GM12878 (cell line): ENCODE results near the gene HYI. TPM values are rescaled to one million over a fixed set of nuclear protein-coding genes. Genes with fewer than 3 reads are reported as not detected.

Experiments
- ATAC-seq: fragments of 200-7000 bp; cut with Tn5 transposase; 3 replicates; pipeline ENCODE4 v1.9.1; 2020; ENCODE audit warnings: mild to moderate bottlenecking, moderate library complexity
- BruUV-seq: library from RNA; stranded (reverse); fragments of 400-500 nt; replicated peaks from 2 replicates; lab custom pipeline; 2021; lab: Mats Ljungman, UMichigan
- CTCF ChIA-PET: fragments of 300-600 bp; sonication (Branson Sonifier 250); formaldehyde crosslinking; extraction: SDS; loops from one replicate; lab custom pipeline; 2021; ENCODE audit warnings: inconsistent platforms; lab: Yijun Ruan, JAX
- POLR2A ChIA-PET: fragments of 350-600 bp; formaldehyde crosslinking; extraction: SDS; loops from one replicate; lab custom pipeline; 2021; ENCODE audit warnings: inconsistent platforms; lab: Charles Lee
- RAD21 ChIA-PET: fragments of 300-600 bp; sonication (Branson Sonifier 250); formaldehyde crosslinking; loops from one replicate; lab custom pipeline; 2023; ENCODE audit warnings: antibody characterized with exemption; ENCODE audit not compliant: unreplicated experiment; lab: Charles Lee
- SMC1A ChIA-PET: fragments of 300-600 bp; sonication (Branson Sonifier 250); formaldehyde crosslinking; loops from one replicate; lab custom pipeline; 2023; ENCODE audit not compliant: unreplicated experiment, uncharacterized antibody; lab: Charles Lee
- DNase-seq: peaks from one replicate; pipeline ENCODE4 v3.0.0-alpha.2; 2011; ENCODE audit warnings: low read depth, low spot score
- FAIRE-seq: peaks from 3 replicates; lab custom pipeline; 2011; peaks lifted over from hg19 to GRCh38; lab: Jason Lieb, UNC
- H2AFZ ChIP-seq: 2 replicates; pipeline ENCODE4 v1.6.0; 2011; ENCODE audit warnings: low read depth, low read length, control low read depth; ENCODE audit not compliant: control insufficient read depth
- H3K27ac ChIP-seq: 2 replicates; pipeline ENCODE4 v1.5.1; 2011; ENCODE audit warnings: control low read depth; ENCODE audit not compliant: control insufficient read depth, insufficient read depth
- H3K27me3 ChIP-seq, 2 experiments: replicated peaks in 1 of 2; 2 replicates each; pipeline versions ENCODE4 v1.6.0 to v1.6.1; 2011; ENCODE audit warnings: low read length in 1 of 2; ENCODE audit not compliant: control insufficient read depth in 2 of 2, insufficient read depth in 2 of 2
- H3K36me3 ChIP-seq, 2 experiments: 2 replicates each; pipeline ENCODE4 v1.5.1; 2011; ENCODE audit warnings: low read length in 1 of 2; ENCODE audit not compliant: control insufficient read depth in 2 of 2, insufficient read depth in 2 of 2
- H3K4me1 ChIP-seq: 2 replicates; pipeline ENCODE4 v1.6.1; 2011; ENCODE audit warnings: mild to moderate bottlenecking, low read length, moderate library complexity, mixed read lengths; ENCODE audit not compliant: control insufficient read depth, insufficient read depth
- H3K4me2 ChIP-seq: 2 replicates; pipeline ENCODE4 v1.6.0; 2011; ENCODE audit warnings: control low read depth; ENCODE audit not compliant: control insufficient read depth, insufficient read depth
- H3K4me3 ChIP-seq: fragments of 200-600 bp; sonication (generic); 2 replicates; pipeline ENCODE4 v1.5.1; 2016
- H3K79me2 ChIP-seq: 2 replicates; pipeline ENCODE4 v1.6.0; 2011; ENCODE audit warnings: low read length; ENCODE audit not compliant: control insufficient read depth, insufficient read depth
- H3K9ac ChIP-seq: 2 replicates; pipeline ENCODE4 v1.8.0; 2011; ENCODE audit warnings: low read length, control low read depth, mixed read lengths; ENCODE audit not compliant: control insufficient read depth, insufficient read depth
- H3K9me3 ChIP-seq: replicated peaks from 3 replicates; pipeline ENCODE4 v1.5.1; 2011; ENCODE audit warnings: mild to moderate bottlenecking, low read length; ENCODE audit not compliant: control insufficient read depth, insufficient read depth
- H4K20me1 ChIP-seq: 2 replicates; pipeline ENCODE4 v1.6.0; 2011; ENCODE audit not compliant: control insufficient read depth, insufficient read depth
- CBX5 ChIP-seq: sonication (generic); IDR thresholded peaks from 2 replicates; pipeline ENCODE4 v1.6.1; 2016; ENCODE audit warnings: low read depth, moderate library complexity, mild to moderate bottlenecking, inconsistent platforms
- JUNB ChIP-seq: IDR thresholded peaks from 2 replicates; pipeline ENCODE4 v1.6.1; 2016; ENCODE audit warnings: antibody characterized with exemption, mild to moderate bottlenecking
- POLR2A ChIP-seq: IDR thresholded peaks from 2 replicates; pipeline ENCODE4 v1.6.1; 2011; ENCODE audit warnings: low read depth, mild to moderate bottlenecking, low read length
- POU2F2 ChIP-seq: IDR thresholded peaks from 3 replicates; pipeline ENCODE4 v1.6.1; 2011; ENCODE audit warnings: low read depth, mild to moderate bottlenecking, low read length, borderline replicate concordance
- ZNF622 ChIP-seq: fragments of 450-650 bp; IDR thresholded peaks from 2 replicates; pipeline ENCODE4 v1.6.1; 2017; ENCODE audit warnings: mild to moderate bottlenecking, inconsistent platforms
- WGBS: methylation state at CpG from one replicate; pipeline ENCODE4 v1.1.6; 2016; ENCODE audit warnings: low lambda C conversion rate; ENCODE audit not compliant: insufficient replicate concordance, insufficient coverage; ENCODE audit errors: missing lambda C conversion rate; 5-methylcytosine and 5-hydroxymethylcytosine counted together
- in situ Hi-C: fragments of 300-500 bp; cut with MboI; formaldehyde crosslinking; loops from 9 replicates; pipeline ENCODE4 v1.14.3; 2018; ENCODE audit warnings: mixed read lengths
- intact Hi-C: fragments of 100-400 bp; cut with micrococcal nuclease; formaldehyde crosslinking; loops from one replicate; pipeline ENCODE4 v1.14.2; 2022; ENCODE audit not compliant: unreplicated experiment
- polyA plus RNA-seq, 11 experiments: library from polyadenylated mRNA; depleted of rRNA in 4 of 11; unstranded in 6 of 11; stranded (reverse) in 5 of 11; fragments of >200 nt; fragmentation: Nextera tagmentation in 4 of 11; fragmentation: Illumina TruSeq in 1 of 11; extraction: Ambion mirVana in 4 of 11; extraction: Trizol in 1 of 11; gene quantifications; 1 replicate in 1 of 11; 2 replicates in 10 of 11; pipeline versions ENCODE4 v1.2.1 to v1.2.3, GENCODE V29; 2011 to 2016; ENCODE audit warnings: inconsistent platforms in 2 of 11, missing spikeins in 2 of 11, low read depth in 1 of 11
- total RNA-seq, 4 experiments: library from RNA; depleted of rRNA in 3 of 4; stranded (reverse); fragments of >200 nt in 3 of 4; fragmentation: Illumina TruSeq in 1 of 4; extraction: Trizol in 1 of 4; gene quantifications; 2 replicates each; pipeline versions ENCODE4 v1.2.1 to v1.2.3, GENCODE V29; 2013 to 2021
- TF ChIP-seq, protein P1 (sequence below): fragments of 450-650 bp; formaldehyde crosslinking; IDR thresholded peaks from 2 replicates; pipeline ENCODE4 v1.4.0; 2022; ENCODE audit warnings: mild to moderate bottlenecking, moderate library complexity

Gene HYI
- total and polyA plus RNA-seq, 10 of the 15 experiments (the other 5 are each of a cell fraction or from before 2014, with no cell fraction given): 0.27 to 5.5 (median 2.0) TPM

DNA sequence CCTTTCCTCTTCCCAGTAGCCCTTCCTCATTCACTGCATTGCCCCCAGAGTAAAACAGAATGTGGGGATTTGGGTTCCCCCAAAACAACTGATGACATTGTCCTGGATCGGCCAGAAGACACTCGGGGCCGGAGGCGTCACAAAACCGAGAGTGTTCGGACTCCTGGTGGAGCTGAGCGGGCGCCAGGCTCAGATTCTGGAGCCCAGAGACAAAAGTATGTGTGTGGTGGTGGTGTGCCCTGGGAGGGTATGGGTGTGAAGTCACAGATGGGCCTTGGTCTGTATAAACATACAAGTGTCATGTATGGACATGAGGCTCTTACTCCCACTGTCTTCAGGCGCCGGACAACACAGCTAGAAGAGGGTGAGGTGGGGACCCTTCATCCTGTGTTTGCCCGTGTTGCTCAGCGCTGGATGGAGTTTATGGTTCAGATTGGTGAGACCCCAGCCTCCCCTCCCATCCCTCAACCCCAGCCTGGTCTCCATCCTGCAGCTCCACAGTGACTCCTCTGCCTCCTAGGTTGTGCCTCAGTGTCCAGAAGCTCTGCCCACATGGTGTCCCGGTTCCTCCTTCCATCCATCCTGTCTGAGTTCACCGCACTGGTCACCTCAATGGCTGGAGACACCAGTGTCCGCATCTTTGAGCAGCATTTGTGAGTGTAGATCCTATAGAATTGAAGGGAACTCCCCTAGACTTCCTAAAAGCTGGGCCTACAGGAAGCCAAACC is 12.4 kb downstream of the HYI start (continued):
- no peak for TF ChIP-seq CBX5
- TF ChIP-seq, all 136 proteins: peak for 0

DNA sequence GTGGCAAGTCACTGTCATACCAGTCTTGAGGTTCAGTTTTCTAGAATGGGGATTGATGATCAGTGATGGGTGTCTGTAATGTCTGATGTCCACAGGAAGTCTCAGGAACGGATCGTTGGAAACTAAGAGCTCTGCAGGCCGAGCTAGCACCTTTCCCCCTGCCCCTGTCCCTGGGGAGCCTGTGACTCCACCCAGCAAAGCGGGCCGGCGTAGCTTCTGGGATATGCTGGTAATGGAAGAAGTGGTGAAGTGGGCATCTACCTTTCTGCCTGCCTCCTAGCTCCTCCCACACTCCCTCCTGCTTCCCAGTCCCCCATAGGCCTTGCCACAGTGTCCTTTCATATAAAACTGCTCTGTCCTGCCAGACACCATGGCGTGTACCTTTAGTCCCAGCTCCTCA is 13.4 kb downstream of the HYI start:
- no peak overlapping the region for H2AFZ ChIP-seq
- no peak for ATAC-seq
- no peaks in the 10 kb centered on the region for H3K9me3 ChIP-seq
- no peak for FAIRE-seq
- ChIA-PET RAD21 (no interaction called here), SMC1A (no interaction called here), CTCF (interaction anchor here (1.0 to 1.1 kb wide), 2 partner anchors 50 to 213 kb away, joined by 3 to 4 read pairs; no protein-coding TSS in a partner anchor), POLR2A (no interaction called here)
- intact Hi-C loops: no loop called here
- H4K20me1 ChIP-seq: no peaks in the 10 kb centered on the region; the same call in 1 of the 2 replicates
- peaks cover 2 to 34% of the 10 kb centered on the region in 2 experiments; a peak in 3 of 4 replicates for H3K36me3 ChIP-seq
- in situ Hi-C loops: no loop called here
- 70% methylated on average over 7 of the region's 7 CpGs for WGBS
- no peak overlapping the region for H3K4me2 ChIP-seq
- no peaks in the 10 kb centered on the region for H3K4me1 ChIP-seq
- H3K27me3 ChIP-seq: no peaks in the 10 kb centered on the region
- no peak overlapping the region for H3K27ac ChIP-seq
- DNase-seq: no peak
- TF ChIP-seq ZNF622: no peak
- TF ChIP-seq JUNB: no peak
- TF ChIP-seq POU2F2: no peak
- H3K9ac ChIP-seq: no peak overlapping the region
- no peaks in the 10 kb centered on the region for H3K79me2 ChIP-seq
- no TSS peak for BruUV-seq
- no peak overlapping the region for H3K4me3 ChIP-seq

DNA sequence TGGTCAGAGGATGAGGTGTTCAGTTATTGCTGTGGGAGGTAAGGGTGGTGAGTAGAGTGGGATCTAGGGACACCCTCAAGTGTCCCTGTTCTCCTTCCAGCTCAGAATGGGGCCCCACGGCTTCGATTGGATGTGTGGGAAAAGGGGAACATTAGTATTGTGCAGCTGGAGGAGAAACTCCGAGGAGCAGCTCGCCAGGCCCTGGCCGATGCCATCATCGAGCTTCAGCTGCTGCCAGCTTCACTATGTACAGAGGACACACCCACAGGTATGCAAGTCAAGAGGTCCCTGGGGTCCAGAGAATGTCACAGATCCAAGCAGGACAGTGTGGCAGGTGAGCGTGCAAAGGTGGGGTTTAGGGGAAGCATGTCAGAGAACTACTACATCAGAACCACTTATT is 13.9 kb downstream of the HYI start:
- ChIA-PET RAD21 (no interaction called here), CTCF (interaction anchor here (1.0 to 1.1 kb wide), 2 partner anchors 49 to 213 kb away, joined by 3 to 4 read pairs; no protein-coding TSS in a partner anchor), POLR2A (no interaction called here), SMC1A (no interaction called here)
- TF ChIP-seq, protein P1, sequence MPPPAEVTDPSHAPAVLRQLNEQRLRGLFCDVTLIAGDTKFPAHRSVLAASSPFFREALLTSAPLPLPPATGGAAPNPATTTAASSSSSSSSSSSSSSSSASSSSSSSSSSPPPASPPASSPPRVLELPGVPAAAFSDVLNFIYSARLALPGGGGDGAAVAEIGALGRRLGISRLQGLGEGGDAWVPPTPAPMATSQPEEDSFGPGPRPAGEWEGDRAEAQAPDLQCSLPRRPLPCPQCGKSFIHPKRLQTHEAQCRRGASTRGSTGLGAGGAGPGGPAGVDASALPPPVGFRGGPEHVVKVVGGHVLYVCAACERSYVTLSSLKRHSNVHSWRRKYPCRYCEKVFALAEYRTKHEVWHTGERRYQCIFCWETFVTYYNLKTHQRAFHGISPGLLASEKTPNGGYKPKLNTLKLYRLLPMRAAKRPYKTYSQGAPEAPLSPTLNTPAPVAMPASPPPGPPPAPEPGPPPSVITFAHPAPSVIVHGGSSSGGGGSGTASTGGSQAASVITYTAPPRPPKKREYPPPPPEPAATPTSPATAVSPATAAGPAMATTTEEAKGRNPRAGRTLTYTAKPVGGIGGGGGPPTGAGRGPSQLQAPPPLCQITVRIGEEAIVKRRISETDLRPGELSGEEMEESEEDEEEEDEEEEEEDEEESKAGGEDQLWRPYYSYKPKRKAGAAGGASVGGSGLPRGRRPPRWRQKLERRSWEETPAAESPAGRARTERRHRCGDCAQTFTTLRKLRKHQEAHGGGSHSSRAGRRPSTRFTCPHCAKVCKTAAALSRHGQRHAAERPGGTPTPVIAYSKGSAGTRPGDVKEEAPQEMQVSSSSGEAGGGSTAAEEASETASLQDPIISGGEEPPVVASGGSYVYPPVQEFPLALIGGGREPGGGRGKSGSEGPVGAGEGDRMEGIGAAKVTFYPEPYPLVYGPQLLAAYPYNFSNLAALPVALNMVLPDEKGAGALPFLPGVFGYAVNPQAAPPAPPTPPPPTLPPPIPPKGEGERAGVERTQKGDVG: no peak
- 0 out of 2 replicates have a peak, but pooled peaks have one; percentile 30 for TF ChIP-seq POLR2A
- H3K4me1 ChIP-seq: no peaks in the 10 kb centered on the region
- H3K36me3 ChIP-seq: peaks cover 2 to 38% of the 10 kb centered on the region in 2 experiments; a peak in 3 of 4 replicates
- DNase-seq: no peak
- WGBS: 96% methylated on average over 7 of the region's 7 CpGs
- FAIRE-seq: no peak
- intact Hi-C loops: no loop called here
- no peak overlapping the region for H3K9ac ChIP-seq
- H4K20me1 ChIP-seq: peaks cover 4% of the 10 kb centered on the region; the same call in 1 of the 2 replicates
- no TSS peak for BruUV-seq
- no peak for ATAC-seq
- H3K79me2 ChIP-seq: no peaks in the 10 kb centered on the region
- no peak overlapping the region for H3K27ac ChIP-seq
- no peaks in the 10 kb centered on the region for H3K27me3 ChIP-seq
- H3K4me2 ChIP-seq: no peak overlapping the region
- H2AFZ ChIP-seq: no peak overlapping the region
- H3K4me3 ChIP-seq: no peak overlapping the region
- H3K9me3 ChIP-seq: no peaks in the 10 kb centered on the region
- in situ Hi-C loops: no loop called here
